Measurements from ENCODE around the gene GLB1L2.

GRCh38 chr11:134410766-134411165 is 79.0 kb downstream of the GLB1L2 start:
- TF ChIP-seq, protein P1, sequence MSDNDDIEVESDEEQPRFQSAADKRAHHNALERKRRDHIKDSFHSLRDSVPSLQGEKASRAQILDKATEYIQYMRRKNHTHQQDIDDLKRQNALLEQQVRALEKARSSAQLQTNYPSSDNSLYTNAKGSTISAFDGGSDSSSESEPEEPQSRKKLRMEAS (IDR thresholded peaks at IDR 0.05), result no peak
- no peak for TF ChIP-seq TAF1 (IDR thresholded peaks at IDR 0.05; ENCODE audit: low read depth)
- TF ChIP-seq, protein P2, sequence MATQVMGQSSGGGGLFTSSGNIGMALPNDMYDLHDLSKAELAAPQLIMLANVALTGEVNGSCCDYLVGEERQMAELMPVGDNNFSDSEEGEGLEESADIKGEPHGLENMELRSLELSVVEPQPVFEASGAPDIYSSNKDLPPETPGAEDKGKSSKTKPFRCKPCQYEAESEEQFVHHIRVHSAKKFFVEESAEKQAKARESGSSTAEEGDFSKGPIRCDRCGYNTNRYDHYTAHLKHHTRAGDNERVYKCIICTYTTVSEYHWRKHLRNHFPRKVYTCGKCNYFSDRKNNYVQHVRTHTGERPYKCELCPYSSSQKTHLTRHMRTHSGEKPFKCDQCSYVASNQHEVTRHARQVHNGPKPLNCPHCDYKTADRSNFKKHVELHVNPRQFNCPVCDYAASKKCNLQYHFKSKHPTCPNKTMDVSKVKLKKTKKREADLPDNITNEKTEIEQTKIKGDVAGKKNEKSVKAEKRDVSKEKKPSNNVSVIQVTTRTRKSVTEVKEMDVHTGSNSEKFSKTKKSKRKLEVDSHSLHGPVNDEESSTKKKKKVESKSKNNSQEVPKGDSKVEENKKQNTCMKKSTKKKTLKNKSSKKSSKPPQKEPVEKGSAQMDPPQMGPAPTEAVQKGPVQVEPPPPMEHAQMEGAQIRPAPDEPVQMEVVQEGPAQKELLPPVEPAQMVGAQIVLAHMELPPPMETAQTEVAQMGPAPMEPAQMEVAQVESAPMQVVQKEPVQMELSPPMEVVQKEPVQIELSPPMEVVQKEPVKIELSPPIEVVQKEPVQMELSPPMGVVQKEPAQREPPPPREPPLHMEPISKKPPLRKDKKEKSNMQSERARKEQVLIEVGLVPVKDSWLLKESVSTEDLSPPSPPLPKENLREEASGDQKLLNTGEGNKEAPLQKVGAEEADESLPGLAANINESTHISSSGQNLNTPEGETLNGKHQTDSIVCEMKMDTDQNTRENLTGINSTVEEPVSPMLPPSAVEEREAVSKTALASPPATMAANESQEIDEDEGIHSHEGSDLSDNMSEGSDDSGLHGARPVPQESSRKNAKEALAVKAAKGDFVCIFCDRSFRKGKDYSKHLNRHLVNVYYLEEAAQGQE (IDR thresholded peaks at IDR 0.05; ENCODE audit: low read depth), result no peak
- TF ChIP-seq, protein P3, sequence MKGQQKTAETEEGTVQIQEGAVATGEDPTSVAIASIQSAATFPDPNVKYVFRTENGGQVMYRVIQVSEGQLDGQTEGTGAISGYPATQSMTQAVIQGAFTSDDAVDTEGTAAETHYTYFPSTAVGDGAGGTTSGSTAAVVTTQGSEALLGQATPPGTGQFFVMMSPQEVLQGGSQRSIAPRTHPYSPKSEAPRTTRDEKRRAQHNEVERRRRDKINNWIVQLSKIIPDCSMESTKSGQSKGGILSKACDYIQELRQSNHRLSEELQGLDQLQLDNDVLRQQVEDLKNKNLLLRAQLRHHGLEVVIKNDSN (IDR thresholded peaks at IDR 0.05), result no peak
- no peak for TF ChIP-seq EP300 (IDR thresholded peaks at IDR 0.05; ENCODE audit: borderline replicate concordance)
- TF ChIP-seq RAD21 (IDR thresholded peaks at IDR 0.05; ENCODE audit: low read depth), result no peak
- no peak for TF ChIP-seq FOXM1 (IDR thresholded peaks at IDR 0.05; ENCODE audit: borderline replicate concordance, low read depth)
- no peak for TF ChIP-seq CEBPB (IDR thresholded peaks at IDR 0.05)

All from Ishikawa (cell line).